HCEC 1CT (cell line): ENCODE measurements around the gene SLC2A6.

Source experiments
- DNase-seq: peaks from one replicate; pipeline ENCODE4 v3.0.0-alpha.2; 2017

The SLC2A6 gene, protein sequence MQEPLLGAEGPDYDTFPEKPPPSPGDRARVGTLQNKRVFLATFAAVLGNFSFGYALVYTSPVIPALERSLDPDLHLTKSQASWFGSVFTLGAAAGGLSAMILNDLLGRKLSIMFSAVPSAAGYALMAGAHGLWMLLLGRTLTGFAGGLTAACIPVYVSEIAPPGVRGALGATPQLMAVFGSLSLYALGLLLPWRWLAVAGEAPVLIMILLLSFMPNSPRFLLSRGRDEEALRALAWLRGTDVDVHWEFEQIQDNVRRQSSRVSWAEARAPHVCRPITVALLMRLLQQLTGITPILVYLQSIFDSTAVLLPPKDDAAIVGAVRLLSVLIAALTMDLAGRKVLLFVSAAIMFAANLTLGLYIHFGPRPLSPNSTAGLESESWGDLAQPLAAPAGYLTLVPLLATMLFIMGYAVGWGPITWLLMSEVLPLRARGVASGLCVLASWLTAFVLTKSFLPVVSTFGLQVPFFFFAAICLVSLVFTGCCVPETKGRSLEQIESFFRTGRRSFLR

DNA sequence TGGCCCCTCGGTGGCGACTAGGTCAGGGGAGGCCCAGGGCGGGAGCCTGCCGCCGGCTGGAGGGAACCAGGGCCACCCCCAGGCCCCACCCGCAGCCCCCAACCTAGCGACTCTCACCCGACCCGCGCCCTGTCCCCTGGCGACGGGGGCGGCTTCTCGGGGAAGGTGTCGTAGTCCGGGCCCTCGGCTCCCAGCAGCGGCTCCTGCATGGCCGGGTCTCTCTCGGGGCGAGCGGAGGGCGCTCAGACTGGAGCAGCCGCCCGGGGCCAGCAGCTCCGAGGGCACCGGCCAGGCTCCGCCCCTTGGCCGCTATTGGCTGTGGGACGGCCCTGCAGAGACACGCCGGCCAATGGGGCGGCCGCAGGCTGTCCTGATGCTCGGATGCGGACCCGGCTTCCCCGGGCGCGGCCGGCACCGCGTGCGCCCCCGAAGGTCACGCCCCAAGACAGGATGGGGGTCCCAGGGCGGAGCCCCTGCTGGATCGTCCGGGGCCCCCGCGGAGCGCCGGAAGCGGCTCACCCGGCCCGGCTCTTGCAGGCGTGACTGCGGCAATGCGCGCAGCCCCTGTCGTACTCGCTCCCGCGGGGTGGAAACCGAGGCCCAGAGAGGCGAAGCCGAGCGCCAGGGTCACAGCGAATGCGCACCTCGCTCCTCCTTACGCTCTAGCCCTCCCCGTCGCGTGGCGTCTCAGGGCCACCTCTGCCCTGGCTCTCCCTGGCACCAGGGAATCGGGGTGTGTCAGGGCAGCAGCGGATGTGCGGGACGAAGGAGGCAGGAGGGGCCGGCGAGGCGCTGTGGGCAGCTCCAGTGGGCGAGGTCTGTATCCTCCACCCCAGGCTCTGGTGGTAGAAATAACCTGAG is at the start of gene SLC2A6:
Gene SLC2A6 (minus strand): TSS at position 249 of the 861 bp plus-strand sequence. CDS start 40 bp downstream, at position 209.
- peak; percentile 78 for DNase-seq

DNA sequence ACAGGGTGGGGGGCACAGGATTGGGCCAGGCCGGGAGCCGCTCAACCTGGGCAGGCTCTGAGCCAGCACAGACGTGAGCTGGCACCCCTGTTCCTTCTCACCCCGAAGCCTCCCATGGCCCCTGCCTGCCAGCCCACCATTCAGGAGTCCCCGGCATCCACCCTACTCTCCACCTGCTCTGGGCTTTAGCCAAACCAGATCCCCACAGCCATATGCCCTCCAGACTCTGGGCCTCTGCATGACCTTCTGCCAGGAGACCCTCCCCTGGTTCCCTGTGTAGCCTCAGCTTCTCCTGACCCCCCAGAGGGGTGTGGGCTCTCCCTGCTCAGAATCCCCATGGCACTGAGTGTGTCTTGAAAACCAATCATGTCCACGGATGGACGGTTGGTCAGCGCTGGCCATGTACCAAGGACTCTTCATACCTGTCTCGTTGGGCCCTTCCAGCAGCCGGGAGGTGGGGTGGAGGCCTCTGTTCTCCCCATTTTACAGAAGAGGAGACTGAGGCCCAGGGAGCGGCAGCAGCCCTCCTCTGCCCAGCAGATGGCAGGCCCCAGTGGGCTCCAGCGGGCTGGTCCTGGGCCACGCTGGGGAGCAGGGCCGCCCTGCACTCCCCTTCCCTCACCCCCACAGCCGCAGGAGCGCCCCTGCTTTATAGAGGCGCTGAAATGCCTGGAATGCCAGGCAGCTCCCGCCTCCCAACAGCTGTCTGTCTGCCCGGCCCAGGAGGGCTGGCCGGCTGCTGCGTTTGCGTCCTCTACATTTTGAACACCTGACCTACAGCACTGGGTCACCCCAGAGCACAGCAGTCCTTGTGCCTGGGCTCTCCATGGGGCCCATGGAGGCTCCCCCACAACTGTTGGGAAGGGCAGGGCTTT is 49.3 kb upstream of the SLC2A6 start:
- DNase-seq: no peak

DNA sequence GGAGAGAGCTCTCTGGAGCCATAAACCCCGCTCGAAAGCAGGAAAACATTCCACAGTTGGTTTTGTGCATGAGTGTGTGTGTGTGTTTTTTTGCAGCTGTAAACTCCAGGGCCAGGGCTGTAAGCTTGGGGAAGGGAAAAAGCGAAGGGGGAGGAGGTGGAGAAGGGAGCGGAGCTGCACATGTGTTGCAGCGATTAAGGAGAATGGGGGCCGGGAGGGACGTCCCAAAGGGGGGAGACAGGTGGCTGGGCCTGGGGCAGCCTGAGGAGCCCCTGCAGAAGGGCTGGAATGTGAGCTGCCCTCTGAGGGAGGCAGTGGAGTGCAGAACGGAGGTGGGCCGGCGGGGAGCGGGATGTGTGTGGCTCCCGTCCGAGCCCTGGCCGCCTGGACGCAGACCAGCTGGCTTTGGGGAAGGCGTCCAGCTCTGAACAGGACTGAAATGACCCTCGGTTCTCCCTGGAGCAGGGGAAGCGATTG is 48.6 kb upstream of the SLC2A6 start:
- no peak for DNase-seq

DNA sequence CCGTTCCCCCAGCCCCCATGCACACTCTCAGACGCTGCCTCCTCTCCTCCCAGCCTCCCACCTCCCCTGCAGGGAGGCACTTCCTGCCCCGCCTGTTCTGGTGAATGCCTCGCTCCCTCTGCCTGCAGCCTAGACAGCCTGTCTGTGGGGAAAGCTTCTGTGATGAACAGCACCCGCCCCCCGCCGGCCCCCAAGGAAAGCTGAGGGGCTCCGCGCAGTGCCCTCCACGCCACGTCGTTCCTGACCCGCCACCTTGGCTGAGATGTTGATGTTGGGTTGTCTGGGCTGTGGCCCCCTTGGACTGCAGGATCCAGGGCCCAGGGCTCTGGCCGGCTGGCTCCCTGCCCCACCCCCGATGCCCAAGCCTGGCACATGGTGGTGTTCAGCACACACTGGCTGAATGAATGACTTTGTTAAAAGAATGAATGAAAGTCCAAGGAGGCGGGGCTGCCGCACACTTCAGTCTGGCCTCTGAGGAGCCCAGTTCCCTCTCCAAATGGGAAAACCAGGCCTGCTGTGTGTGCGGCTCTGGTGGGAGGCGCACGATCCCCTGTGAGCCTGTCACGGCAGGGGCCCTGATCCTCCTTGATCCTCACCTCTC is 47.9 kb upstream of the SLC2A6 start:
- DNase-seq: no peak

DNA sequence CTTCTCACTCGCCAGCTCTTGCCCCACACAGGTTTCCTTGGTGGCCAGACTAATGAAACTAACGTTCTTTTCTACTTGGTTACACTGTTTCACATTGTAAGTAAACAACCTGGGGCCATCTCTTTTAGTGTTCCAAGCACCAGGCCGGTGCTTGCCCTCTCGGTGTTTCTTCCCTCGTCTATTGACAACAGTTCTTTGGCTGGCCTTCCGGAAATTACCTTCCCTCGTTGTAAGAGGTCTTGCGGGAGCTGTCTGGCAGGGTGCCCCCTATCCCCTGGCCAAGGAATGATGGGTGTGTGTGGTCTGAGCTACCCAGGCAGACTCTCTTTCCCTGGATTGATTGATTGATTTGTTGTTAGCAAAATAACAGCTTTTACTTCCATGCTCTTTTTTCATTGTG is 46.8 kb upstream of the SLC2A6 start:
- no peak for DNase-seq

DNA sequence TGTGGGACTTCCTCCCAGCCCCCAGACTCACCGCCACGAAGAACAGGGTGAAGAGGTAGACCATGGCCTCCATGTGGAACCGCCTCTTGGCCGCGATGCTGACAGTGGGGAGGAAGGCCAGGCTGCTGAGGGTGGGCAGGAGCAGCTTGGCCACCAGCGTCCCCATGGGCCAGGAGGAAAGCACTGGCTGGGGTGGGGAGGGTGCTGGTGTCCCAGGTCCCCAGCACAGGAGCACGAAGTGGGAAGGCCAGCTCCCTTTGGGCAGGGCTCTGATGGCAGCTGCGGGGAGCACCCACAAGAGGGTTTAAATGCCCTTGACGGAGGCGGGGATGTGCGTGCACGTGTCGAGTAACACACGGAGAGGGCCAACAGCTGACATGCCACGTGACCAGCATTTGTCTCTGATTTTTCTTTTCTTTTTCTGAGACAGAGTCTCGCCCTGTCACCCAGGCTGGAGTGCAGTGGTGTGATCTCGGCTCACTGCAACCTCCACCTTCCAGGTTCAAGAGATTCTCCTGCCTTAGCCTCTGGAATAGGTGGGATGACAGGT is 45.9 kb upstream of the SLC2A6 start, which contains the start of gene MYMK:
Gene MYMK (minus strand): TSS at position 281 of the 550 bp plus-strand sequence. CDS start 115 bp downstream, at position 166.
- DNase-seq: no peak

DNA sequence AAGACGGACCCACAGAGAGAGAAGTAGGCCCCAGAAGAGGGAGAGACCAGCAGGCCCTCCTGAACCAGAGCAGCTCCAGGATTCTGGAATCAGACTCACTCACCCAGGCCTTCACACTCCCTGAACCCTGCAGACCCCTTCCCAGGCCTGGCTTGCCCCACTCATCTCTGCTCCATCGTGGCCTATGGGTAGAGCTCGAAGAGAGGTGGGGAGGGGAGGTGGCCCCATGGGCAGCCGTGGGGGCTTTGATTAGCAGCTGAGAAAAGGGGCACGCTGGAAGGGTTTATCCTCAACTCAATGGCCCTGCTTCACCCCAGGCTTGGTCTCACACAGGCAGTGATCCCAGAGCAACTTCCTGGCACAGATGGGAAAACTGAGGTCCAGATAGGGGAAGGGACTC is 45.2 kb upstream of the SLC2A6 start:
- no peak for DNase-seq

DNA sequence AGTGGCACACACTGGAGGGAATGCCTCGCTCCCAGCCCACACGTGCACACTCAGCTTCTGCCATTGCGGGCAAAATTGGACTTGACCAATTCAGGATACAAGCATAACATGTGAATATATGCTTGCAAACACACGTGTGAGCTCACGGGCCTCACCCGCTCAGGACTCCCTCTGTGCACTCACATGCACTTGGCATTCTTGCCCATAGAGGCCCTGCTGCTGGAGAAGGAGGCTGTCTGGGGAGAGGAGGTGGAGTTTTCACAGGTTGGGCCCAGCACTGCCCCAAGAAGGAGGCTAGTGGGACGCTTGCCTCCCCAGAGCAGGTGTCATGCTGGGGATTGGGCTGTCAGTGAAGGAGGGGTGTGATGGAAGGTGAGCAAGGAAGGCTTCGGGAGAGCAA is 44.2 kb upstream of the SLC2A6 start:
- DNase-seq: no peak

DNA sequence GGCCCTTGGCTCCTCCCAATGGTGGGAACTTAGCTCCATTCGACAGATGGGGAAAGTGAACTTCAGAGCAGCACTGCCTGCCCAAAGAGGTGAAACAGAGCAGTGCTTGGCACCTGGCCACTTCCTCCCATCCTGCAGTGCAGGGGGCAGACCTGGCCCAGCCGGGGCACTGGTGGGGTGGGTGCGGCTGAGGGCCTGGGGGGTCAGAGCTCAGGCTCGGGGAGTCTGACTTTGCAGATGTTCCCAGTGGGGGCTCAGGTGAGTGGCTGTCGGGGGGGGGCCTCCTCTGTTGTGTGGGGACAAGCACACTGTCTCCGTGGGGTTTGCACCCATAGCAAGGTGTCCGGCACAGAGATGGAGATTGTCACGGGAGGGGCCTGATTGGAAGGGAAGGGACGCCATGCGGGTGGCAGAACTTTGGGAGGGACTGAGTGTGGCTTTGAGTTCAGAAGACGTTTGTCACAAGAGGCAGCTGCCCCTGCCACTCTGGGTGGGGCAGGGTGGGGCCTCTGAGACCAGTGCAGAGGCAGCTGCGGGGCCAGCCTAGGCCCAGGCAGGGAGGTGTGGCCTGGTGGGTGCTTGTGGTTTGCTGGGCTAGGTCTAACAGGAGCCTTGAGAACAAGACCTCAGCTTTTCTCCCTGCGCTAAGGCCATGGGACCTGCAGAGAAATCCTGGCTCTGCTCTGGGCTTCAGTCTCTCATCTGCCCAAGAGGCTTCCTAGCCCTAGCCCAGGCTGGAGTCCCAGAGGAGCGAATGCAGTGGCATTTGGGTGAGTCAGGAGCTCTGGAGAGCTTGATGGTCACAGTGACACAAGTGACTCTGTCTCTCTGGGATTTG is 43.4 kb upstream of the SLC2A6 start:
- no peak for DNase-seq

DNA sequence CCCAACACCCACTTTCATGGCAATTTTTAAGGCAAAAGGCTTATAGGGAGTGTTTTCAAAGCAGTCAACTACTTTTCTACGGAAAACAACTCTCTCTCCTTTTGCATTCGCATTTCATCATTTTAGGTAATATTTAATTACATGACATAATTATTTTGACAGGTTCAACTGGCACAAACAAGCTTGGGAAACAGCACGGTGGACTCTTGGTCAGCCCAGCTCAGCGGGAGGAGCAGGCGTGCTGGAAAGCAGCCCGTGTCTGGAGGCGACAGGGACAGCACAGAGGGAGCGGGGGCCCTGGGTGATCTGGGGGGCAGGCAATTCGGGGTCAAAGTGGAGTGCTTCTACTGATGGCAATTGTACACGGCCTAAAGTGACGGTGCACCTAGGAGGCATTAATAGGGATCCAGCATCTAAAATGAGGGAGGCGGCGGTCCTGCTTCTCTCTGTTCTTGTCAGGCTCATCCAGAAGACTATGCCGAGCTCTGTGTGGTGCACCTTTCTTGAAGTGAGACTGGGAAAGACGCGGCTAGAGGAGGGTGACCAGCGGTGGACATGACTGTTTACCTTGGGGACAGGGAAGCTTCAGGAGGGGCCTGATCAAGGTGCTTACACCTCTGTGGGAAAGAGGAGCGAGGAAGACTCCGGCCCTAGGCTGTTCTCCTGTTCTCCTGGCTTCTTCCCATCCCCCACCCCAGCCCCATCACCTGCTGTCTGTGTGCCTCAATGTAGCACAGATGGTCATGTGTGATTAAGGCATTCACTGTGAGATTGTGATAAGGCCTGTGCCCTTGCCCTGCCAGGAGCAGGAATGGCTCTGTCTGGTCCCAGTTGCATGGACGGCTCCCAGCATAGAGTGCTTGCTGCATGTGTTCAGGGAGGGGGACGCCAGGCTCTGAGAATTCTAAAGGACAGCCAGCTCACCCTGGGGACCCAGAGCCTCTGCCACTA is 42.5 kb upstream of the SLC2A6 start:
- DNase-seq: no peak

DNA sequence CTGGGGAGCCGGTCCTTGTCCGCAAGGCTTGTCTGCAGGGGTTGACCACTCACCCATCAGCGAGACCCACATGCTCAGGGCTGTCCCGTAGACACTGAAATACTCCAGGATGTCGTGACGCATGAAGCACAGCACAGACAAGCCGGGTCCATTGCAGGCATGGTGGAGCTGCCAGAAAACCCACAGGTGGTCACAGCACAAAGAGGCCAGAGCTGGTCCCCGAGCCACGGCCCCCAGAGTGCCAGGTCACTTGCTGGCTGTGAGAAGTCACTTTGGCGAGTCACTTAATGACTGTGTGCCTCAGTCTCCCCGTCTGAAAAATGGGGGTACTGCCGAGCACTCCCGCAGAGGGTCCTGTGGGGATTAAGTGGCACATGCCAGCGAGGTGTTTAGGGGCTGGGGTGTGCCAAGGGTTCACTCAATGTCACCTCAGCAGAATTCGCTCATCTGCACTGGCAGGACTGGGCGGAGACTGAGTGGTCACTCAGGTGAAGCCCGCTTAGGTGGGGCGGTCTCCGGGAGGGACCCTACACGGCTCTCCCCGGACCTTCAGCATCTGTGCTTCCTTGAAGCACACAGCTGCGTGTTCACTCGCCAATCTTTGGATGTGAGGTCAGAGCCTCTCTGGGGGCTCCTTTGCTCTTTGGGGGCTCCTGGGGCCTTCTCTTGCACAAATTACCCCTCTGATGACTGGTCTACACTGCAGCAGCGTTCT is 41.4 kb upstream of the SLC2A6 start:
- DNase-seq: no peak

DNA sequence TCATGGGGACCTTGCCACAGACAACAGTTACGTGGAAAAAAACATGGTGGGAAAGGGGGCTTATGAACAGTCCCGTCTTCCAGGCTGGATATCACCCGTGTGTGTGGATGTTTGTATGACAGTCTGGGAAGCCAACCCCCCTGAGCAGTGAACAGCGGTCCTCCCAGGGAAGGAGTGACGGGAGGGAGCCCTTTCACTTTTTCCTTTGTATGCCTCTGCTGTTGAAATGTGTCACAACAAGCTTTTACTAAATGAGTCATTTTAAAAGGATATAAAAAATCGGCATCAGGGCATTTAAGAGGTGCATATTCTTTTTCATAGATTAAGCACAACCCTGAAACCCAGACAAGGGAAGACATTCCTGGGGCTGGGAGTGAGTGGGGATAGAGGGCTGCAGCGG is 40.8 kb upstream of the SLC2A6 start:
- DNase-seq: no peak

DNA sequence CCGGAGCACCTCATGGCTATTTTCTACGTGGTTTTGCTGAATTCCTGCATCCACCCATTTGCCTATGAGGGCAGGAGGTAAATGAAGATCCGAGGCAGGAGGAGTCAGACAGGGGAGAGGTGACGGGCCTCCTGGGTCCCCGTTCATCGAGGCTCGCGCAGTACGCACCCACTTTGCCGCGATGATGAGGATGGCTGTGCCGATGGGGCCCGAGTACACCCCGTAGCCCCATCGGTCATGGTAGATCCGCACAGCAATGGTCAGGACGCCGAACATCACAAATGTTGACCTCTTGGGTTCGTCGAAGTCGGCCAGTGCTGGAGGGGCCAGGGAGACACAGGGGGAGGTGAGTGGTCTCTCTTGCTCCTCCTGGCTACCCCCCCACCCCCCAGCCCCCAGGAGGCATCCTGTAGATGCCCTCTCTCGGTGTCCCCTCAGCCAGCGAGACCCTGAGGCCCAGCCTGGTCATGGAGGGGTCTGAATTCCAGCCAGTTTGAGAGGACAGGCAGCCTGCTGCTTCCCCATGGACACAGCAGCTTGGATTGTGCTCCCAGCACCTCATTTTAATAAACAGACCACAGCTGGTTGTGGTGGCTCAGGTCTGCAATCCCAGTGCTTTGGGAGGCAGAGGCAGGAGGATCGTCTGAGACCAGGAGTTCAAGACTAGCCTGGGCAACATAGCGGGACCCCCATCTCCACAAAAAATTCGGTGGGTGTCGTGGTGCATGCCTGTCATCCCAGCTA is 40.0 kb upstream of the SLC2A6 start:
- no peak for DNase-seq

DNA sequence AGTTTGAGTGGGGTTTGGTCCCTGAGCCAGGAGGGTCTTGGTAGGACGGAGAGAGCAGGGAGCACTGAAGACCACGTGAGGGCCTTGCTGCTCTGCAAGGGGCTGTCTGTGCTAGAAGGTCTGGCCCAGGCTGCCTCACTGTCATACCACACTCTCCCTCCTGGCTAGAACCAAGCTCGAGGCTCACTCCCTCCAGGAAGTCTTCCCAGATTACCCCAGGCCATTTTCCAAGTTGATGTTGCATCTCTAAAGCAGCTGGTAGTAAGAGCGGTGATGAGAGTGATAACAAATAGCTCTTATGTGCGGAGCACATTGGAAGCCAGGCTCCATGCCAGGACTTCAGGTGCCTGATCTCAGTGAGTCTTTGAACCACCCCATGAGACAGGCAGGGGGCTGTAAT is 39.3 kb upstream of the SLC2A6 start:
- no peak for DNase-seq

DNA sequence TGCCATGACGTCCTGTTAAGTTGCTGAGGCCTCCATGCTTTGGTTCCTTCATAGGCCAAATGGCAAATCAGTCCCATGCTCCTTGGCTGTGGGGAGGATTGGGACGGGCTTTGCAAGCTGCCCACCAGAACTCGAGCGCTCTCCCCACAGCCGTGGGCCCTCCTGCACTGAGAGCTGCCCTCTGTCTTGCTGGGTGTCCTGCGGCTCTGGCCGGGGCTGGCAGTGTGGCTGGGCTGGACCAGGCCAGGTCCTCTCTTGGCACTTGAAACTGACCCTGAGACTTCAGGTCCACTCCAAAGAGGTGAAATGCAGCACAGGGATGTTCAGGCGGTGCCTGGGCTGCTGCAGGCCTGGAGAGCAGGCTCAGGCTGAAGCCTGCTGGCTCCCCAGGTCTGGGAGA is 38.8 kb upstream of the SLC2A6 start:
- no peak for DNase-seq

DNA sequence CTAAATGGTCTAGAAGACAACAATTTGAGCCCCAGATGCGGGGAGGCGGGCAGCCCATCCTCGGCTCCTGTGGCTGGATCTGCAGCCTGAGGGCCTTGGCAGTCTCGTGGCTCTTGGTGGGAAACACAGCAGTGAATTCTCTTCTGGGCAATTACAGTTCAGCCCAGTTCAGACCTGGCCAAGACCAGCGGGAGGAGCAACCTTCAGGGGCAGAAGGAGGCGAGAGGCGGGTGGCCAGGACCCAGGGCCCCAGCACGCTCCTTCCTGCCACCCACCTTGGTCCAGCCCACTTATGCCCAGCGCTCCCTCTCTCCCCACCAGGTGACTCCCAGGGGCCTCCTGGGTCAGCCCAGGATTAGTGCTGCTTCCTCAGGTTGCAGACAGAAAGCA is 38.1 kb upstream of the SLC2A6 start:
- no peak for DNase-seq

DNA sequence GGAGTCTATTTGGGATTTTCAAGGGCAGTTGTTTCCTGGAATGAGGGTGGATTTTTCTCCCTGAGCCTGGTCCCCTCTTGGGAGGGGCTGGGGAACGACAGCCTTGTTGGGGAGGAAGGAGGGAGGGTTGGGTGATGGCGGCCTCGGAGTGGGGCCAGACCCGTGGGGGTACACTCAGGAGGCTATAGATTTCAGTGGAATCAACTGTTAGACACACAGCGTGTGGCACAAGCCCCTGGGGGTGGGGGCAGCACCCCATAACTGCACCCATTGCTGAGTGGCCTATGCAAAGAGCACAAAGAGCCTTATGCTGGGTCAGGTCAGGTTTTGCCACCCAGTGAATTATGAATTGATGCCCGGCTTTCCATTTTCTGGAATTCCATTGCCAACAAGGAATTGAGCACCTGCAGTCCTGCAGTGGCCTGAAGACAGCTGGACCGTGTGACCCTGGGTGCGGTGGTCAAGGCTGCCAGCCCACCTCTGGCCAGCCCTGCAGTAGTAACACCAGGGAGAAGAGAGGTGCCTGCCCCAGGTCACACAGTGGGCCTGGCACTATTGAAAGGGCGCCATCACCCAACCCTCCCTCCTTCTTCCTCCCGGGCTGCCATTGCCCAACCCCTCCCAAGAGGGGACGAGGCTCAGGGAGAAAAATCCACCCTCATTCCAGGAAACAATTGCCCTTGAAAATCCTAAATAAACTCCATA is 37.5 kb upstream of the SLC2A6 start:
- DNase-seq: no peak
